Hepatocyte (in vitro differentiated cells): Measurements from ENCODE around the gene PNPT1.

Experiments used
- CTCF ChIP-seq: fragments of 200-600 bp; sonication (generic); IDR thresholded peaks from 2 replicates; pipeline ENCODE4 v1.5.1; 2016; ENCODE audit warnings: antibody characterized with exemption, mild to moderate bottlenecking; ENCODE audit not compliant: poor library complexity
- EZH2 ChIP-seq: fragments of 200-600 bp; sonication (generic); IDR thresholded peaks from 2 replicates; pipeline ENCODE4 v1.6.1; 2016; ENCODE audit warnings: antibody characterized with exemption, mild to moderate bottlenecking, borderline replicate concordance

GRCh38 chr2:55719852-55720251 is 26.2 kb upstream of the PNPT1 start:
- TF ChIP-seq CTCF (no peak), EZH2 (no peak)
